Psoas muscle (tissue), 8 donors: ENCODE data around the gene RDH5. TPM values are rescaled to one million over a fixed set of nuclear protein-coding genes. Genes with fewer than 3 reads are reported as not detected.

Experiments
- ATAC-seq, 4 donors: fragments of 200-7000 bp; cut with Tn5 transposase; one replicate each; pipeline ENCODE4 v1.9.1; 2020; ENCODE audit warnings: moderate library complexity in 3 of 4, mild to moderate bottlenecking in 2 of 4
- DNase-seq, 2 donors: peaks; one replicate each; pipeline ENCODE4 v3.0.0-alpha.2; 2020
- H3K27ac ChIP-seq: fragments of 200-600 bp; one replicate; pipeline ENCODE4 v1.8.0; 2022
- H3K27me3 ChIP-seq, 3 donors: fragments of 200-600 bp in 1 of 3; one replicate each; pipeline versions ENCODE4 v1.6.1 to v1.8.0; 2013 to 2022; ENCODE audit warnings: low read length in 2 of 3, mild to moderate bottlenecking in 2 of 3, moderate library complexity in 1 of 3; ENCODE audit not compliant: insufficient read depth in 3 of 3
- H3K36me3 ChIP-seq, 2 donors: fragments of 200-600 bp in 1 of 2; one replicate each; pipeline versions ENCODE4 v1.6.1 to v1.8.0; 2013 to 2022; ENCODE audit warnings: low read depth in 1 of 2, mild to moderate bottlenecking in 1 of 2, moderate library complexity in 1 of 2; ENCODE audit not compliant: insufficient read depth in 1 of 2
- H3K4me1 ChIP-seq: fragments of 200-600 bp; one replicate; pipeline ENCODE4 v1.8.0; 2022
- H3K4me3 ChIP-seq: fragments of 200-600 bp; one replicate; pipeline ENCODE4 v1.8.0; 2022; ENCODE audit warnings: mild to moderate bottlenecking
- H3K9me3 ChIP-seq: fragments of 200-600 bp; one replicate; pipeline ENCODE4 v1.8.0; 2022
- WGBS, 3 donors: extraction: QIAGEN DNeasy Blood & Tissue Kit; methylation state at CpG; one replicate each; pipeline versions ENCODE4 v1.1.6 to v1.1.7; 2013; 5-methylcytosine and 5-hydroxymethylcytosine counted together
- intact Hi-C, 2 donors: fragments of 100-400 bp; cut with DNase I; formaldehyde crosslinking; loops; one replicate each; pipeline versions ENCODE4 v1.11.0 to v1.14.2; 2022
- polyA plus RNA-seq, 3 donors: library from polyadenylated mRNA; stranded (reverse); fragments of 200-250 nt; gene quantifications; one replicate each; pipeline ENCODE4 v1.2.3, GENCODE V29; 2013
- total RNA-seq, 4 donors: library from RNA; stranded (reverse); fragmentation: NEBNext Ultra II Directional in 2 of 4; extraction: Animal tissue kit (Norgen Biotek cat#: 25700) in 2 of 4; gene quantifications; one replicate each; pipeline versions ENCODE4 v1.2.1 to v1.2.4, GENCODE V29; 2021 to 2023
- TF ChIP-seq, protein P1 (sequence below): fragments of 200-600 bp; IDR thresholded peaks from one replicate; pipeline ENCODE4 v1.8.0; 2022; ENCODE audit warnings: antibody characterized with exemption
- donor health status: healthy with polysubstance abuse.
- donor health status: DM: no; HTN: no; CAD: no; lungs with moderate emphysema.
- donor health status: Bipolar disorder and iron deficiency.
- donor health status: healthy.
- donor health status: DM: yes; HTN: yes; CAD: no.
- donor health status: DM: no; HTN: no; CAD: no.
- donor health status: DM: no; HTN: no; CAD: no.
- donor health status: DM: yes; HTN: yes; CAD: no.

RDH5 gene
- total and polyA plus RNA-seq, 7 donors, result 7.0 to 25.4 (median 11.9) TPM

DNA sequence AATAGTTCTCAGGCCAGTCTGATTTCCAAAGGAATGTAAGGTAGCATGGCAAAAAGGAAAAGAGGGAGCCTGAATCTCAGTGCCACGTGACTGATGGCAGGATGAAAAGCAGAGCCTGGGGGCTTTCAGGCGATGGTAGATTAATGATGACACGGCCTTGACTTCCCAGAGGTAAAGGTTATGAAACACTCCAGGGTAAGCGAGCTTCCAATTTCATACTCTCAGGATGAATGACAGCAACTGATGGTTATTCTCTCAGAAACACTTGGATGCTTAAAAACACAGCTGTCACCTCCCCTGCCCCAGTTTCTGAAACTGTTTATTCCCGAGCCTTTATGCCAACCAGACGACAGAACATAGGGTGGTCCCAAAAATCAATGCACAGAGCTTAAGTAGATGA is 51.5 kb downstream of the RDH5 start:
- no peaks in the 10 kb centered on the region for H3K27me3 ChIP-seq
- ATAC-seq (peak; percentile 57 to 74 (median 66)), DNase-seq (no peak)
- H3K9me3 ChIP-seq, result no peaks in the 10 kb centered on the region
- peak overlapping the region; percentile 56 for H3K27ac ChIP-seq
- TF ChIP-seq, protein P1, sequence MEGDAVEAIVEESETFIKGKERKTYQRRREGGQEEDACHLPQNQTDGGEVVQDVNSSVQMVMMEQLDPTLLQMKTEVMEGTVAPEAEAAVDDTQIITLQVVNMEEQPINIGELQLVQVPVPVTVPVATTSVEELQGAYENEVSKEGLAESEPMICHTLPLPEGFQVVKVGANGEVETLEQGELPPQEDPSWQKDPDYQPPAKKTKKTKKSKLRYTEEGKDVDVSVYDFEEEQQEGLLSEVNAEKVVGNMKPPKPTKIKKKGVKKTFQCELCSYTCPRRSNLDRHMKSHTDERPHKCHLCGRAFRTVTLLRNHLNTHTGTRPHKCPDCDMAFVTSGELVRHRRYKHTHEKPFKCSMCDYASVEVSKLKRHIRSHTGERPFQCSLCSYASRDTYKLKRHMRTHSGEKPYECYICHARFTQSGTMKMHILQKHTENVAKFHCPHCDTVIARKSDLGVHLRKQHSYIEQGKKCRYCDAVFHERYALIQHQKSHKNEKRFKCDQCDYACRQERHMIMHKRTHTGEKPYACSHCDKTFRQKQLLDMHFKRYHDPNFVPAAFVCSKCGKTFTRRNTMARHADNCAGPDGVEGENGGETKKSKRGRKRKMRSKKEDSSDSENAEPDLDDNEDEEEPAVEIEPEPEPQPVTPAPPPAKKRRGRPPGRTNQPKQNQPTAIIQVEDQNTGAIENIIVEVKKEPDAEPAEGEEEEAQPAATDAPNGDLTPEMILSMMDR, result no peak
- peaks cover 10% of the 10 kb centered on the region for H3K4me1 ChIP-seq
- intact Hi-C loops, result no loop called here
- H3K36me3 ChIP-seq, result peaks cover 0 to 50% of the 10 kb centered on the region in 2 donors
- H3K4me3 ChIP-seq, result no peak overlapping the region
- WGBS, 3 donors, result 20 to 31% (median 26%) methylated on average over 6 of the region's 6 CpGs

Other genes starting within 250 kb of the RDH5 start
- not detected for gene OR6C68, start 228.0 kb upstream of the RDH5 start, total RNA-seq
- not detected for gene OR6C68, start 228.0 kb upstream of the RDH5 start, polyA plus RNA-seq
- gene OR6C4, start 170.8 kb upstream of the RDH5 start, total RNA-seq, result not detected
- gene OR6C4, start 170.8 kb upstream of the RDH5 start, polyA plus RNA-seq, result not detected
- not detected for gene OR2AP1, start 147.9 kb upstream of the RDH5 start, total RNA-seq
- gene OR2AP1, start 147.9 kb upstream of the RDH5 start, polyA plus RNA-seq, result not detected
- gene OR10P1, start 83.5 kb upstream of the RDH5 start, total RNA-seq, result not detected
- gene OR10P1, start 83.5 kb upstream of the RDH5 start, polyA plus RNA-seq, result not detected
- gene ITGA7, start 12.5 kb upstream of the RDH5 start, total RNA-seq, result 100 to 1,000 TPM; 297 to 433 (median 350) TPM
- 100 to 1,000 TPM in 2 of 3 donors, 10 to 100 TPM in 1; 51.8 to 254 (median 152) TPM for gene ITGA7, start 12.5 kb upstream of the RDH5 start, polyA plus RNA-seq
- gene BLOC1S1, start 4.3 kb upstream of the RDH5 start, total RNA-seq, result 100 to 1,000 TPM; 127 to 193 (median 165) TPM
- 100 to 1,000 TPM; 185 to 260 (median 228) TPM for gene BLOC1S1, start 4.3 kb upstream of the RDH5 start, polyA plus RNA-seq
- gene CD63, start 8.6 kb downstream of the RDH5 start, total RNA-seq, result 1,000 to 10,000 TPM in 2 of 4 donors, 100 to 1,000 TPM in 2; 592 to 1,401 (median 983) TPM
- 1,000 to 10,000 TPM; 1,147 to 2,407 (median 1,257) TPM for gene CD63, start 8.6 kb downstream of the RDH5 start, polyA plus RNA-seq
- gene GDF11, start 22.7 kb downstream of the RDH5 start, total RNA-seq, result 1 to 10 TPM in 3 of 4 donors, under 1 TPM in 1; 0.88 to 4.8 (median 1.4) TPM
- 1 to 10 TPM in 2 of 3 donors, under 1 TPM in 1; 0.34 to 3.7 (median 2.3) TPM for gene GDF11, start 22.7 kb downstream of the RDH5 start, polyA plus RNA-seq
- 10 to 100 TPM; 38.3 to 52.6 (median 43.0) TPM for gene SARNP, start 97.3 kb downstream of the RDH5 start, total RNA-seq
- gene SARNP, start 97.3 kb downstream of the RDH5 start, polyA plus RNA-seq, result 10 to 100 TPM; 72.6 to 98.0 (median 81.5) TPM
- 10 to 100 TPM; 12.6 to 27.2 (median 15.0) TPM for gene ORMDL2, start 97.6 kb downstream of the RDH5 start, total RNA-seq
- 10 to 100 TPM; 21.6 to 68.2 (median 24.3) TPM for gene ORMDL2, start 97.6 kb downstream of the RDH5 start, polyA plus RNA-seq
- gene DNAJC14, start 109.2 kb downstream of the RDH5 start, total RNA-seq, result 10 to 100 TPM; 10.8 to 15.5 (median 12.6) TPM
- 10 to 100 TPM; 10.5 to 23.8 (median 20.1) TPM for gene DNAJC14, start 109.2 kb downstream of the RDH5 start, polyA plus RNA-seq
- 1 to 10 TPM; 1.4 to 2.8 (median 1.8) TPM for gene MMP19, start 122.5 kb downstream of the RDH5 start, total RNA-seq
- 1 to 10 TPM in 2 of 3 donors, under 1 TPM in 1; 0.66 to 4.1 (median 1.1) TPM for gene MMP19, start 122.5 kb downstream of the RDH5 start, polyA plus RNA-seq
- 10 to 100 TPM; 14.6 to 20.6 (median 18.0) TPM for gene PYM1, start 207.5 kb downstream of the RDH5 start, total RNA-seq
- gene PYM1, start 207.5 kb downstream of the RDH5 start, polyA plus RNA-seq, result 10 to 100 TPM; 19.0 to 39.8 (median 26.1) TPM
- 1 to 10 TPM; 4.3 to 5.4 (median 4.9) TPM for gene DGKA, start 210.8 kb downstream of the RDH5 start, total RNA-seq
- 1 to 10 TPM; 2.0 to 2.6 (median 2.0) TPM for gene DGKA, start 210.8 kb downstream of the RDH5 start, polyA plus RNA-seq
- under 1 TPM in 1 of 4 donors, not detected in 3; 0.37 TPM for gene PMEL, start 245.6 kb downstream of the RDH5 start, total RNA-seq
- under 1 TPM; 0.14 to 0.23 (median 0.20) TPM for gene PMEL, start 245.6 kb downstream of the RDH5 start, polyA plus RNA-seq
- 10 to 100 TPM in 1 of 4 donors, 1 to 10 TPM in 3; 6.3 to 12.0 (median 7.9) TPM for gene CDK2, start 246.4 kb downstream of the RDH5 start, total RNA-seq
- gene CDK2, start 246.4 kb downstream of the RDH5 start, polyA plus RNA-seq, result 10 to 100 TPM in 2 of 3 donors, 1 to 10 TPM in 1; 5.1 to 13.9 (median 10.2) TPM